Activated CD4-positive, alpha-beta memory T cell treated with anti-CD3 and anti-CD28 coated beads, Interleukin-2, amount 10 ng/mL, durations not matched to agents 7 days and 5 days (primary cell): ENCODE results near the gene SSTR5. TPM values are rescaled to one million over a fixed set of nuclear protein-coding genes. Genes with fewer than 3 reads are reported as not detected.

Experiments
- CTCF ChIA-PET: fragments of 350-600 bp; sonication (Branson Sonifier 250); formaldehyde crosslinking; loops from one replicate; lab custom pipeline; 2021; ENCODE audit warnings: antibody characterized with exemption, inconsistent platforms; lab: Charles Lee
- POLR2A ChIA-PET: fragments of 350-600 bp; sonication (Branson Sonifier 250); formaldehyde crosslinking; loops from one replicate; lab custom pipeline; 2021; ENCODE audit warnings: antibody characterized with exemption; lab: Charles Lee
- DNase-seq: peaks from one replicate; pipeline ENCODE4 v3.0.0-alpha.2; 2020
- H3K27ac Mint-ChIP-seq: one replicate; pipeline ENCODE4 v1.8.0; 2021; ENCODE audit warnings: mild to moderate bottlenecking, mixed read lengths
- H3K27me3 Mint-ChIP-seq: one replicate; pipeline ENCODE4 v1.8.0; 2021; ENCODE audit warnings: mixed read lengths
- H3K36me3 Mint-ChIP-seq: one replicate; pipeline ENCODE4 v1.8.0; 2021; ENCODE audit warnings: low read depth, mixed read lengths
- H3K4me1 Mint-ChIP-seq: one replicate; pipeline ENCODE4 v1.8.0; 2021; ENCODE audit warnings: mixed read lengths
- H3K4me3 Mint-ChIP-seq: one replicate; pipeline ENCODE4 v1.8.0; 2021; ENCODE audit warnings: mild to moderate bottlenecking, mixed read lengths
- H3K9me3 Mint-ChIP-seq: one replicate; pipeline ENCODE4 v1.8.0; 2021; ENCODE audit warnings: mixed read lengths
- total RNA-seq, 2 experiments: library from RNA; stranded (reverse); gene quantifications; one replicate each; pipeline ENCODE4 v1.2.3, GENCODE V29; 2021

SSTR5 gene
- total RNA-seq, 2 experiments from 2014 or later: not detected

- H3K27ac Mint-ChIP-seq: no peak overlapping the region
- no peak overlapping the region for H3K4me3 Mint-ChIP-seq
- H3K4me1 Mint-ChIP-seq: no peaks in the 10 kb centered on the region
- H3K9me3 Mint-ChIP-seq: no peaks in the 10 kb centered on the region
- POLR2A ChIA-PET: no interaction called here
- CTCF ChIA-PET: no interaction called here
- no peaks in the 10 kb centered on the region for H3K36me3 Mint-ChIP-seq
- DNase-seq: no peak
- H3K27me3 Mint-ChIP-seq: no peaks in the 10 kb centered on the region
Observed at GRCh38 chr16:1044460-1045309, 27.9 kb upstream of the SSTR5 start.

GRCh38 chr16:1045310-1045992 lies 27.1 kb upstream of the SSTR5 start:
- CTCF ChIA-PET: no interaction called here
- POLR2A ChIA-PET: no interaction called here
- Mint-ChIP-seq H3K4me3 (no peak overlapping the region), H3K27ac (no peak overlapping the region), H3K36me3 (no peaks in the 10 kb centered on the region), H3K9me3 (no peaks in the 10 kb centered on the region), H3K27me3 (no peaks in the 10 kb centered on the region), H3K4me1 (no peaks in the 10 kb centered on the region)
- no peak for DNase-seq

GRCh38 chr16:1045993-1046911 lies 26.3 kb upstream of the SSTR5 start:
- Mint-ChIP-seq H3K4me1 (no peaks in the 10 kb centered on the region), H3K27me3 (no peaks in the 10 kb centered on the region), H3K27ac (no peak overlapping the region), H3K36me3 (no peaks in the 10 kb centered on the region), H3K4me3 (no peak overlapping the region), H3K9me3 (no peaks in the 10 kb centered on the region)
- ChIA-PET CTCF (no interaction called here), POLR2A (no interaction called here)
- no peak for DNase-seq

GRCh38 chr16:1047123-1047522 lies 25.4 kb upstream of the SSTR5 start:
- no peak for DNase-seq
- CTCF ChIA-PET: no interaction called here

GRCh38 chr16:1047801-1048200 lies 24.7 kb upstream of the SSTR5 start:
- ChIA-PET POLR2A (no interaction called here), CTCF (no interaction called here)
- Mint-ChIP-seq H3K4me1 (no peaks in the 10 kb centered on the region), H3K27ac (no peak overlapping the region), H3K4me3 (no peak overlapping the region), H3K9me3 (no peaks in the 10 kb centered on the region), H3K36me3 (no peaks in the 10 kb centered on the region), H3K27me3 (no peaks in the 10 kb centered on the region)
- no peak for DNase-seq

More at GRCh38 chr16:1047123-1047522, 25.4 kb upstream of the SSTR5 start:
- POLR2A ChIA-PET: no interaction called here
- Mint-ChIP-seq H3K9me3 (no peaks in the 10 kb centered on the region), H3K27ac (no peak overlapping the region), H3K36me3 (no peaks in the 10 kb centered on the region), H3K4me3 (no peak overlapping the region), H3K27me3 (no peaks in the 10 kb centered on the region), H3K4me1 (no peaks in the 10 kb centered on the region)

GRCh38 chr16:1048442-1049112 lies 24.0 kb upstream of the SSTR5 start:
- Mint-ChIP-seq H3K36me3 (no peaks in the 10 kb centered on the region), H3K27ac (no peak overlapping the region), H3K27me3 (no peaks in the 10 kb centered on the region), H3K9me3 (no peaks in the 10 kb centered on the region), H3K4me1 (no peaks in the 10 kb centered on the region), H3K4me3 (no peak overlapping the region)
- CTCF ChIA-PET: no interaction called here
- no peak for DNase-seq
- POLR2A ChIA-PET: no interaction called here

- Mint-ChIP-seq H3K36me3 (no peaks in the 10 kb centered on the region), H3K27me3 (no peaks in the 10 kb centered on the region), H3K4me3 (no peak overlapping the region), H3K27ac (no peak overlapping the region), H3K4me1 (no peaks in the 10 kb centered on the region), H3K9me3 (no peaks in the 10 kb centered on the region)
- CTCF ChIA-PET: no interaction called here
- POLR2A ChIA-PET: no interaction called here
- no peak for DNase-seq
Observed at GRCh38 chr16:1049113-1049975, 23.2 kb upstream of the SSTR5 start.

GRCh38 chr16:1049976-1050247 lies 22.6 kb upstream of the SSTR5 start:
- Mint-ChIP-seq H3K4me3 (no peak overlapping the region), H3K27ac (no peak overlapping the region), H3K9me3 (no peaks in the 10 kb centered on the region), H3K4me1 (no peaks in the 10 kb centered on the region), H3K36me3 (no peaks in the 10 kb centered on the region), H3K27me3 (no peaks in the 10 kb centered on the region)
- ChIA-PET CTCF (no interaction called here), POLR2A (no interaction called here)
- no peak for DNase-seq

- no peaks in the 10 kb centered on the region for H3K36me3 Mint-ChIP-seq
- no peak for DNase-seq
- ChIA-PET POLR2A (no interaction called here), CTCF (no interaction called here)
- no peak overlapping the region for H3K4me3 Mint-ChIP-seq
- no peaks in the 10 kb centered on the region for H3K4me1 Mint-ChIP-seq
- no peaks in the 10 kb centered on the region for H3K9me3 Mint-ChIP-seq
- no peak overlapping the region for H3K27ac Mint-ChIP-seq
- no peaks in the 10 kb centered on the region for H3K27me3 Mint-ChIP-seq
Observed at GRCh38 chr16:1050516-1050915, 22.0 kb upstream of the SSTR5 start.

GRCh38 chr16:1050921-1051320 lies 21.6 kb upstream of the SSTR5 start:
- no peaks in the 10 kb centered on the region for H3K4me1 Mint-ChIP-seq
- ChIA-PET POLR2A (no interaction called here), CTCF (no interaction called here)
- no peak overlapping the region for H3K4me3 Mint-ChIP-seq
- no peaks in the 10 kb centered on the region for H3K9me3 Mint-ChIP-seq
- H3K36me3 Mint-ChIP-seq: no peaks in the 10 kb centered on the region
- H3K27ac Mint-ChIP-seq: no peak overlapping the region
- no peak for DNase-seq
- no peaks in the 10 kb centered on the region for H3K27me3 Mint-ChIP-seq

GRCh38 chr16:1051446-1051845 lies 21.1 kb upstream of the SSTR5 start:
- POLR2A ChIA-PET: no interaction called here

GRCh38 chr16:1052721-1053120 lies 19.8 kb upstream of the SSTR5 start:
- ChIA-PET CTCF (no interaction called here), POLR2A (no interaction called here)
- Mint-ChIP-seq H3K9me3 (no peaks in the 10 kb centered on the region), H3K4me1 (no peaks in the 10 kb centered on the region), H3K4me3 (no peak overlapping the region), H3K27me3 (no peaks in the 10 kb centered on the region), H3K36me3 (no peaks in the 10 kb centered on the region), H3K27ac (no peak overlapping the region)
- no peak for DNase-seq

More at GRCh38 chr16:1051446-1051845, 21.1 kb upstream of the SSTR5 start:
- Mint-ChIP-seq H3K27ac (no peak overlapping the region), H3K27me3 (no peaks in the 10 kb centered on the region), H3K4me3 (no peak overlapping the region), H3K36me3 (no peaks in the 10 kb centered on the region), H3K9me3 (no peaks in the 10 kb centered on the region), H3K4me1 (no peaks in the 10 kb centered on the region)
- DNase-seq: no peak
- CTCF ChIA-PET: no interaction called here
